MM.1S (cell line): ENCODE data around the gene PPM1K.

ENCODE experiments used
- CTCF ChIP-seq: fragments of 300-600 bp; sonication (generic); IDR thresholded peaks from 2 replicates; pipeline ENCODE4 v1.5.1; 2016; ENCODE audit warnings: antibody characterized with exemption, low read length, mixed read lengths
- EZH2 ChIP-seq: fragments of 300-600 bp; sonication (generic); optimal IDR thresholded peaks from 2 replicates; pipeline ENCODE3; 2017; ENCODE audit warnings: low read depth, mild to moderate bottlenecking, antibody characterized with exemption, low read length, mixed read lengths
- EZH2phosphoT487 ChIP-seq: fragments of 300-600 bp; sonication (generic); IDR thresholded peaks from 2 replicates; pipeline ENCODE4 v1.6.1; 2018; ENCODE audit warnings: antibody characterized with exemption, low read length

DNA sequence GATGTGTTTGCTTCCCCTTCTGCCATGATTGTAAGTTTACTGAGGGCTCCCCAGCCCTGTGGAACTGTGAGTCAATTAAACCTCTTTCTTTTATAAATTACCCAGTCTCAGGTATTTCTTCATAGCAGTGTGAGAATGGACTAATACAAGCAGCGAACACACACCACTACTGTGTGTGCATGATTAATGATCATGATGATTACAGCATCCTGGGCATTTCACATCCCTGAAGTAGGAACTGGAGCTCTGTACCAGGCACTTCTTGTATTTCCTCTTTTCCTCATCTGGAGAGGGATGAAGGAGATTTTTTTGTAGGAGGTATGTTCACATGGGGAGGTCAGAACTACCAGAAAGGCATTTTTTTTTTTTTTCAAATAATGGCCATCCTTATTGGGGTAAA is 60.8 kb downstream of the PPM1K start:
- TF ChIP-seq CTCF (no peak), EZH2phosphoT487 (no peak), EZH2 (no peak)
